SU-DHL-6 (cell line): ENCODE data around the gene KLHL18.

Experiments
- CTCF ChIP-seq: fragments of 200-600 bp; sonication (generic); IDR thresholded peaks from one replicate; pipeline ENCODE4 v1.5.1; 2017; ENCODE audit warnings: antibody characterized with exemption, mild to moderate bottlenecking, low read length, moderate library complexity; ENCODE audit not compliant: insufficient read depth, poor library complexity, severe bottlenecking
- EZH2phosphoT487 ChIP-seq: fragments of 200-600 bp; sonication (generic), shearing (Covaris generic); conservative IDR thresholded peaks from 2 replicates; pipeline ENCODE4 v1.6.1; 2018; ENCODE audit warnings: mild to moderate bottlenecking, antibody characterized with exemption, low read length, moderate library complexity, mixed read lengths

GRCh38 chr3:47385796-47386195 lies 103.1 kb downstream of the KLHL18 start:
- TF ChIP-seq CTCF (no peak), EZH2phosphoT487 (no peak)
